Spleen (tissue), 7 donors: ENCODE measurements around the gene ETV6.

Experiments
- POLR2A ChIP-seq, 3 donors: fragments of 450-650 bp; IDR thresholded peaks; one replicate each; pipeline ENCODE4 v1.5.1; 2017; ENCODE audit warnings: antibody characterized with exemption in 3 of 3, mild to moderate bottlenecking in 1 of 3
- TF ChIP-seq, protein P1 (sequence below), 11 experiments: fragments of 200-600 bp in 7 of 11; fragments of 450-650 bp in 4 of 11; sonication (generic) in 4 of 11; IDR thresholded peaks in 8 of 11; conservative IDR thresholded peaks in 3 of 11; 1 replicate in 7 of 11; 2 replicates in 4 of 11; pipeline versions ENCODE4 v1.4.0 to v1.8.0; 2016 to 2021; ENCODE audit warnings: antibody characterized with exemption in 11 of 11, inconsistent platforms in 4 of 11, mild to moderate bottlenecking in 1 of 11
- donor health status: DM: no; HTN: no; CAD: no; lungs with moderate emphysema.
- donor health status: DM: no; HTN: no; CAD: no.
- donor health status: DM: no; HTN: no; CAD: no.

DNA sequence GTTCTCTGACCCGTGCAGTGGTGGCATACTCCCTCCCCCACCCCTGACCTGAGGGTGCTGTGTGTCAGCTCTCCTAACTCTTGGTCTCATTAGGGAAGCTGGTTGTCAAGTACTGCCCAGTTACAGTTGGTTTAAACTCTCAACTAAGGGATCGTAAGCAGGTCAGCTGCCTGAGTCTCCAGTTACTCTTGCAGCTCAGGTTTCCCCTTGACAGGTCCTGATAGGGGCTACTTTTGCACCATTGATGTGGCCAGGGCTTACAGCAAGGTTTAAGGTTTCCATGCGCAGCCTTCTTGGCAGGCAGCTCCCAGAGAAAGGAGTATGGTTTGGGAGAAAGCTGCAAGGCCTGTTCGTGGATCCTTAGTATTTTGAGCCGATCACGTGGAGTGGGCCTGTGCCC is 74.5 kb downstream of the ETV6 start:
- TF ChIP-seq, protein P1, sequence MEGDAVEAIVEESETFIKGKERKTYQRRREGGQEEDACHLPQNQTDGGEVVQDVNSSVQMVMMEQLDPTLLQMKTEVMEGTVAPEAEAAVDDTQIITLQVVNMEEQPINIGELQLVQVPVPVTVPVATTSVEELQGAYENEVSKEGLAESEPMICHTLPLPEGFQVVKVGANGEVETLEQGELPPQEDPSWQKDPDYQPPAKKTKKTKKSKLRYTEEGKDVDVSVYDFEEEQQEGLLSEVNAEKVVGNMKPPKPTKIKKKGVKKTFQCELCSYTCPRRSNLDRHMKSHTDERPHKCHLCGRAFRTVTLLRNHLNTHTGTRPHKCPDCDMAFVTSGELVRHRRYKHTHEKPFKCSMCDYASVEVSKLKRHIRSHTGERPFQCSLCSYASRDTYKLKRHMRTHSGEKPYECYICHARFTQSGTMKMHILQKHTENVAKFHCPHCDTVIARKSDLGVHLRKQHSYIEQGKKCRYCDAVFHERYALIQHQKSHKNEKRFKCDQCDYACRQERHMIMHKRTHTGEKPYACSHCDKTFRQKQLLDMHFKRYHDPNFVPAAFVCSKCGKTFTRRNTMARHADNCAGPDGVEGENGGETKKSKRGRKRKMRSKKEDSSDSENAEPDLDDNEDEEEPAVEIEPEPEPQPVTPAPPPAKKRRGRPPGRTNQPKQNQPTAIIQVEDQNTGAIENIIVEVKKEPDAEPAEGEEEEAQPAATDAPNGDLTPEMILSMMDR (IDR thresholded peaks at IDR 0.05 in 8 of 11, conservative IDR thresholded peaks at IDR 0.05 in 3 of 11), result no peak
- TF ChIP-seq POLR2A (IDR thresholded peaks at IDR 0.05), result no peak
